Glutamatergic neuron (in vitro differentiated cells): ENCODE measurements around the gene LTB4R2. TPM values are rescaled to one million over a fixed set of nuclear protein-coding genes. Genes with fewer than 3 reads are reported as not detected.

Experiments
- DNase-seq: peaks from one replicate; pipeline ENCODE4 v3.0.0; 2022
- H3K27ac Mint-ChIP-seq: one replicate; pipeline ENCODE4 v1.8.0; 2020; ENCODE audit warnings: mild to moderate bottlenecking, mixed read lengths, inconsistent platforms; ENCODE audit not compliant: unreplicated experiment
- H3K27me3 Mint-ChIP-seq: one replicate; pipeline ENCODE4 v1.8.0; 2020; ENCODE audit warnings: mild to moderate bottlenecking, moderate library complexity, mixed read lengths, inconsistent platforms; ENCODE audit not compliant: unreplicated experiment
- H3K36me3 Mint-ChIP-seq: one replicate; pipeline ENCODE4 v1.8.0; 2020; ENCODE audit warnings: mild to moderate bottlenecking, mixed read lengths, inconsistent platforms; ENCODE audit not compliant: unreplicated experiment
- H3K4me1 Mint-ChIP-seq: one replicate; pipeline ENCODE4 v1.8.0; 2020; ENCODE audit warnings: mild to moderate bottlenecking, low read depth, mixed read lengths, inconsistent platforms; ENCODE audit not compliant: unreplicated experiment
- H3K4me3 Mint-ChIP-seq: one replicate; pipeline ENCODE4 v1.8.0; 2020; ENCODE audit warnings: mild to moderate bottlenecking, mixed read lengths, inconsistent platforms; ENCODE audit not compliant: unreplicated experiment
- H3K9me3 Mint-ChIP-seq: one replicate; pipeline ENCODE4 v1.8.0; 2020; ENCODE audit warnings: mild to moderate bottlenecking, moderate library complexity, mixed read lengths, inconsistent platforms; ENCODE audit not compliant: unreplicated experiment
- CTCF ChIP-seq: fragments of 200-600 bp; sonication (generic); IDR thresholded peaks from one replicate; pipeline ENCODE4 v1.5.0; 2021; ENCODE audit not compliant: partially characterized antibody, unreplicated experiment
- total RNA-seq: library from RNA; stranded (reverse); fragmentation: NEBNext Ultra II Directional; extraction: Animal tissue kit (Norgen Biotek cat#: 25700); gene quantifications from one replicate; pipeline ENCODE4 v1.2.1, GENCODE V29; 2021; ENCODE audit not compliant: unreplicated experiment

Gene LTB4R2
- total RNA-seq, 1 donor from 2014 or later: 8.9 TPM

- Mint-ChIP-seq H3K4me3 (no peak overlapping the region), H3K27me3 (peaks cover 12% of the 10 kb centered on the region), H3K27ac (no peak overlapping the region), H3K9me3 (peaks cover 2% of the 10 kb centered on the region), H3K36me3 (no peaks in the 10 kb centered on the region), H3K4me1 (peaks cover 2% of the 10 kb centered on the region)
- DNase-seq: no peak
- TF ChIP-seq CTCF: no peak
Measured at GRCh38 chr14:24307156-24307574, 2.8 kb upstream of the LTB4R2 start.

GRCh38 chr14:24307575-24308341 lies 2.2 kb upstream of the LTB4R2 start, which contains the start of gene CIDEB:
CIDEB (minus strand) TSS chr14:24307977; CDS start chr14:24307858, 119 bp downstream.
- H3K36me3 Mint-ChIP-seq: no peaks in the 10 kb centered on the region
- peak; percentile 71 for DNase-seq
- H3K4me1 Mint-ChIP-seq: peaks cover 2% of the 10 kb centered on the region
- H3K27me3 Mint-ChIP-seq: peaks cover 12% of the 10 kb centered on the region
- H3K4me3 Mint-ChIP-seq: no peak within 1 kb of the TSS
- TF ChIP-seq CTCF: peak; percentile 83
- H3K9me3 Mint-ChIP-seq: peaks cover 4% of the 10 kb centered on the region
- H3K27ac Mint-ChIP-seq: no peak within 1 kb of the TSS

- no peak for TF ChIP-seq CTCF
- H3K36me3 Mint-ChIP-seq: no peaks in the 10 kb centered on the region
- no peak overlapping the region for H3K27ac Mint-ChIP-seq
- peaks cover 2% of the 10 kb centered on the region for H3K4me1 Mint-ChIP-seq
- H3K4me3 Mint-ChIP-seq: no peak overlapping the region
- H3K9me3 Mint-ChIP-seq: peaks cover 4% of the 10 kb centered on the region
- no peak for DNase-seq
- peaks cover 12% of the 10 kb centered on the region for H3K27me3 Mint-ChIP-seq
Measured at GRCh38 chr14:24308342-24309124, 1.4 kb upstream of the LTB4R2 start.

GRCh38 chr14:24310265-24310645 lies 315 bp downstream of the LTB4R2 start:
- H3K4me3 Mint-ChIP-seq: peak overlapping the region; percentile 73
- H3K27ac Mint-ChIP-seq: peak overlapping the region; percentile 48
- peaks cover 15% of the 10 kb centered on the region for H3K27me3 Mint-ChIP-seq
- peaks cover 2% of the 10 kb centered on the region for H3K4me1 Mint-ChIP-seq
- DNase-seq: no peak
- no peaks in the 10 kb centered on the region for H3K36me3 Mint-ChIP-seq
- H3K9me3 Mint-ChIP-seq: peaks cover 4% of the 10 kb centered on the region
- TF ChIP-seq CTCF: no peak
